ENCODE measurements around the gene PLCB3.

DNA sequence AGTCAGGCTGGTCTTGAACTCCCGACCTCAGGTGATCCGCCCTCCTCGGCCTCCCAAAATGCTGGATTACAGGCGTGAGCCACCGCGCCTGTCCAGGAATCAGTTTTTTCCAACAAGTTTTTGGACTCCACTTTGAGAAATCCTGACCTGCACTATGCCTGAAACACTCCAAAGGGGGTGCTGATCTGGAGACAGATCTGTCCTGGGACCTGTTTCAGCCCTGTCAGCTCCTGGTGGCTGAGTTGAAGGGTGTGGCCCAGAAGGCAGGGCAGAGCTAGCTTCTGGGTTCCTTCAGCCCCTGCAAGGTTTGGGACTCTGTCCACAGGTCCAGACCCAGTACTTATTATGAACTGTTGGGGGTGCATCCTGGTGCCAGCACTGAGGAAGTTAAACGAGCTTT, 19.8 kb upstream of the PLCB3 start:
- TF ChIP-seq ELF4 (IDR thresholded peaks at IDR 0.05) (no peak), FOXM1 (IDR thresholded peaks at IDR 0.05; ENCODE audit: borderline replicate concordance) (no peak), HDGF (IDR thresholded peaks at IDR 0.05; ENCODE audit: borderline replicate concordance) (no peak), ZNF384 (IDR thresholded peaks at IDR 0.05) (no peak), FOXA1 (IDR thresholded peaks at IDR 0.05) (no peak), FOXK2 (IDR thresholded peaks at IDR 0.05) (no peak)
